CD8-positive, alpha-beta memory T cell (primary cell): ENCODE results near the gene SLC9A4. TPM values are rescaled to one million over a fixed set of nuclear protein-coding genes. Genes with fewer than 3 reads are reported as not detected.
"Not testable (repeated sequence)": the region's sequence is repeated elsewhere in the genome, so short reads cannot be mapped to it uniquely, and the experiment has no call there.

ENCODE experiments used
- CTCF ChIA-PET: fragments of 350-600 bp; sonication (Branson Sonifier 250); formaldehyde crosslinking; loops from one replicate; lab custom pipeline; 2021; ENCODE audit warnings: antibody characterized with exemption; lab: Charles Lee
- POLR2A ChIA-PET: fragments of 350-600 bp; sonication (Branson Sonifier 250); formaldehyde crosslinking; loops from one replicate; lab custom pipeline; 2021; ENCODE audit warnings: antibody characterized with exemption; lab: Charles Lee
- DNase-seq, 5 donors: peaks; one replicate each; pipeline versions ENCODE4 v3.0.0 to v3.0.0-alpha.2; 2020 to 2022; ENCODE audit warnings: mixed read lengths in 1 of 5
- H3K27ac ChIP-seq: one replicate; pipeline ENCODE4 v1.7.0; 2013; ENCODE audit warnings: low read depth, mild to moderate bottlenecking, low read length, moderate library complexity
- H3K27me3 ChIP-seq: 2 replicates; pipeline ENCODE4 v1.7.0; 2013; ENCODE audit warnings: low read length, mild to moderate bottlenecking; ENCODE audit not compliant: insufficient read depth, poor library complexity, severe bottlenecking
- H3K36me3 ChIP-seq: 2 replicates; pipeline ENCODE4 v1.7.0; 2013; ENCODE audit warnings: mild to moderate bottlenecking, low read length, moderate library complexity; ENCODE audit not compliant: insufficient read depth
- H3K4me1 ChIP-seq: 2 replicates; pipeline ENCODE4 v1.7.0; 2013; ENCODE audit warnings: mild to moderate bottlenecking, low read length, moderate library complexity; ENCODE audit not compliant: insufficient read depth
- H3K4me3 ChIP-seq: 2 replicates; pipeline ENCODE4 v1.7.0; 2013; ENCODE audit warnings: mild to moderate bottlenecking, low read length
- H3K9me3 ChIP-seq: 2 replicates; pipeline ENCODE4 v1.7.0; 2013; ENCODE audit warnings: mild to moderate bottlenecking, low read length
- H3K27ac Mint-ChIP-seq, 8 donors: one replicate each; pipeline ENCODE4 v1.8.0; 2020 to 2021; ENCODE audit warnings: mixed read lengths in 8 of 8, mild to moderate bottlenecking in 6 of 8, inconsistent platforms in 3 of 8, moderate library complexity in 3 of 8
- H3K27me3 Mint-ChIP-seq, 2 donors: one replicate each; pipeline ENCODE4 v1.8.0; 2020 to 2021; ENCODE audit warnings: mixed read lengths in 2 of 2, mild to moderate bottlenecking in 1 of 2, moderate library complexity in 1 of 2
- H3K36me3 Mint-ChIP-seq, 3 donors: one replicate each; pipeline ENCODE4 v1.8.0; 2020 to 2021; ENCODE audit warnings: mixed read lengths in 3 of 3, inconsistent platforms in 1 of 3, mild to moderate bottlenecking in 1 of 3
- H3K4me1 Mint-ChIP-seq, 3 donors: one replicate each; pipeline ENCODE4 v1.8.0; 2020 to 2021; ENCODE audit warnings: mixed read lengths in 3 of 3, inconsistent platforms in 1 of 3, mild to moderate bottlenecking in 1 of 3
- H3K4me3 Mint-ChIP-seq, 7 donors: one replicate each; pipeline ENCODE4 v1.8.0; 2020 to 2021; ENCODE audit warnings: mixed read lengths in 7 of 7, mild to moderate bottlenecking in 6 of 7, moderate library complexity in 4 of 7, inconsistent platforms in 2 of 7
- H3K9me3 Mint-ChIP-seq, 5 donors: one replicate each; pipeline ENCODE4 v1.8.0; 2020 to 2022; ENCODE audit warnings: mixed read lengths in 5 of 5, mild to moderate bottlenecking in 3 of 5, moderate library complexity in 2 of 5, inconsistent platforms in 1 of 5
- polyA plus RNA-seq: library from polyadenylated mRNA; unstranded; fragments of 300-500 nt; fragmentation: Illumina TruSeq; gene quantifications from one replicate; pipeline ENCODE4 v1.2.3, GENCODE V29; 2021
- total RNA-seq, 2 experiments: library from RNA; stranded (reverse); gene quantifications; one replicate each; pipeline ENCODE4 v1.2.3, GENCODE V29; 2021

The SLC9A4 gene
- total and polyA plus RNA-seq, 3 experiments from 2014 or later = not detected

DNA sequence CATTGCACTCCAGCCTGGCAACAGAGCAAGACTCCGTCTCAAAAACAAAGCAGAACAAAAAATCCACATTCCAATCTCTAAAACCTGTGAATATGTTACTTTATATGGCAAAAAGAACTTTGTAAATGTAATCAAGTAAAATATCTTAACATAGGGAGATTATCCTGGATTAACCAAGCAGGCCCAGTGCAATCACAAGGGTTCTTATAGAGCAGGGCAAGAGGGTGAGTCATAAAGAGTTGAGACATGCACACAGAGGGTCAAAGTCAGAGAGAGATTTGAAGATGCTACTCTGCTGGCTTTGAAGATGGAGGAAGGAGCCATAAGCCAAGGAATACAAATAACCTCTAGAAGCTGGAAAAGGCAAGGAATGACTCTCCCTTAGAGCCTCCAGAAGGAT lies 85.4 kb downstream of the SLC9A4 start:
- Mint-ChIP-seq H3K27me3 (peaks cover 1 to 4% of the 10 kb centered on the region in 2 donors), H3K9me3 (no peaks in the 10 kb centered on the region), H3K4me1 (peaks cover 0 to 3% (median 0%) of the 10 kb centered on the region in 3 donors), H3K4me3 (no peak overlapping the region), H3K27ac (no peak overlapping the region), H3K36me3 (peaks cover 0 to 8% (median 0%) of the 10 kb centered on the region in 3 donors)
- Histone ChIP-seq H3K4me1 (no peaks in the 10 kb centered on the region), H3K9me3 (no peaks in the 10 kb centered on the region), H3K27ac (no peak overlapping the region), H3K36me3 (no peaks in the 10 kb centered on the region), H3K27me3 (no peaks in the 10 kb centered on the region), H3K4me3 (no peak overlapping the region)
- ChIA-PET CTCF (no interaction called here), POLR2A (no interaction called here)
- DNase-seq = no peak

DNA sequence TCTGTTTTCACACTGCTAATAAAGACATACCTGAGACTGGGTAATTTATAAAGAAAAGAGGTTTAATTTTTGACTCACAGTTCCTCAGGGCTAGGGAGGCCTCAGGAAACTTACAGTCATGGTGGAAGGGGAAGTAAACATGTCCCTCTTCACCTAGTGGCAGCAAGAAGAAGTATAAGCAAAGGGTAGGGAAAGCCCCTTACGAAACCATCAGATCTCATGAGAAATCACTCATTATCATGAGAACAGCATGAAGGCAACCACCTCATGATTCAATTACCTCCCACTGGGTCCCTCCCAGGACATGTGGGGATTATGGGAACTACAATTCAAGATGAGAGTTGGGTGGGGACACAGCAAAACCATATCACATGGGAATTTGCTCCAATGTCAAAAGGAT lies 89.5 kb downstream of the SLC9A4 start:
- H3K9me3 ChIP-seq, CTCF ChIA-PET, POLR2A ChIA-PET, H3K4me1 ChIP-seq, DNase-seq, H3K27me3 ChIP-seq, H3K4me1 Mint-ChIP-seq, H3K36me3 Mint-ChIP-seq, H3K4me3 ChIP-seq, H3K27ac Mint-ChIP-seq, H3K36me3 ChIP-seq, H3K9me3 Mint-ChIP-seq, H3K4me3 Mint-ChIP-seq, H3K27ac ChIP-seq: not testable (repeated sequence)
- H3K27me3 Mint-ChIP-seq = peaks cover 1 to 11% of the 10 kb centered on the region in 2 donors

DNA sequence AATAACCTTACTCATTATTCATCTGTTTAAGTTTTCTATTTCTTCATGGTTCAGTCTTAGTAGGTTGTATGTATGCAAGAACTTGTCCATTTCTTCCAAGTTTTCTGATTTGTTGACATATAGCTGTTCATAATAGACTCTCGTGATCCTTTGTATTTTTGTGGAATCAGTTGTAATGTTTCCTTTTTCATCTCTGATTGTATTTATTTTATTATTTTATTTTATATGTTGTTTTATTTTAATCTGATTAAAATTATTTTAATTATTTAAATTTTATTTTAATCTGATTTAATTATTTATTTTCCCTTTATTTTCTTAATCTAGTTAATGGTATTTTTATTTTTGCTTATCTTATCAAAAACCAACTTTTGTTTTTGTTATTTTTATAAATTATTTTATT lies 102.9 kb downstream of the SLC9A4 start:
- CTCF ChIA-PET = no interaction called here
- H3K27ac Mint-ChIP-seq = no peak overlapping the region
- no peak for DNase-seq
- no peak overlapping the region for H3K4me3 Mint-ChIP-seq
- H3K36me3 ChIP-seq = no peaks in the 10 kb centered on the region
- no peaks in the 10 kb centered on the region for H3K4me1 ChIP-seq
- H3K36me3 Mint-ChIP-seq = peaks cover 0 to 10% (median 1%) of the 10 kb centered on the region in 3 donors
- H3K27ac ChIP-seq = no peak overlapping the region
- H3K9me3 Mint-ChIP-seq = peaks cover 20 to 26% (median 23%) of the 10 kb centered on the region in 5 donors
- H3K27me3 Mint-ChIP-seq = peaks cover 6 to 20% of the 10 kb centered on the region in 2 donors
- POLR2A ChIA-PET = no interaction called here
- H3K4me1 Mint-ChIP-seq = no peaks in the 10 kb centered on the region
- no peaks in the 10 kb centered on the region for H3K27me3 ChIP-seq
- no peak overlapping the region for H3K4me3 ChIP-seq
- H3K9me3 ChIP-seq = no peaks in the 10 kb centered on the region

DNA sequence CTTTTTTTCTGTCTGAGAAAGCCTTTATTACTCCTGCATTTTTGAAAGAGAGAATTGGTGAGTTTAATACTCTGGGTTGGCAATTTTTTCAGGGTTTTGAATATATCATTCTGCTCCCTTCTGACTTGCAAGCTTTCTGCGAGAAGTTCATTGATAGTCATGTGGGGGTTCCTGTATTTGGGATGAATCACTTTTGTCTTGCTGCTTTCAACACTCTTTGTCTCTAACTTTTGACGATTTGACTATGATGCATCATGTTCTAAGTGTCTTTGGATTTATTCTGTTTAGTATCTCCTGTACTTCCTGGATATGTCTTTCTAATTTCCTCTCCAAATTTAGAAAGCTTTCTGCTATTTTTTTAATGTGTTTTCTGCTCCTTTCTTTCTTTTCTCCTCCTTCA lies 105.3 kb downstream of the SLC9A4 start:
- Histone ChIP-seq H3K36me3 (no peaks in the 10 kb centered on the region), H3K27ac (no peak overlapping the region), H3K9me3 (no peaks in the 10 kb centered on the region), H3K4me3 (no peak overlapping the region), H3K4me1 (no peaks in the 10 kb centered on the region), H3K27me3 (no peaks in the 10 kb centered on the region)
- peaks cover 0 to 9% (median 4%) of the 10 kb centered on the region in 3 donors for H3K4me1 Mint-ChIP-seq
- H3K36me3 Mint-ChIP-seq = peaks cover 0 to 21% (median 1%) of the 10 kb centered on the region in 3 donors
- H3K27ac Mint-ChIP-seq = no peak overlapping the region
- H3K9me3 Mint-ChIP-seq = peaks cover 18 to 29% (median 21%) of the 10 kb centered on the region in 5 donors
- H3K4me3 Mint-ChIP-seq = no peak overlapping the region
- peaks cover 6 to 29% of the 10 kb centered on the region in 2 donors for H3K27me3 Mint-ChIP-seq
- ChIA-PET CTCF (no interaction called here), POLR2A (no interaction called here)
- DNase-seq = no peak

DNA sequence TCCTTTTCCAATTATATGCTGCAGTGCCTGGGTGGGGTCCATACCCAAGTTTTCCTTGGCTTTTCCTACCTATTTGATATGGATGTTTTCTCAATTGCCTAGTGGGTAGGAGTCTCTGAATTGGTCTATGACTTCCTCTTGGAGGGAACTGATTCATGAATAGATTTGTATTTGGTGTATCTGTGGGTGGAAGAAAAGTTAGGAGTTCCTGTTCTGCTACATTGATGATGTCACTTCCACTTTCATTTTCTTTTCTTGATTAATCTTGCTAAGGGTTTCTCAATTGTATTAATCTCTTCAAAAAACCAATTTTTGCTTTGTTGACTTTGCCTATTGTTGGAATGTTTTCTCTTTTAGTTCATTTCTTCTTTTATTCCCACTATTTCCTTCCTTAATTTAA lies 108.9 kb downstream of the SLC9A4 start:
- DNase-seq = no peak
- Mint-ChIP-seq H3K36me3 (peaks cover 0 to 15% (median 1%) of the 10 kb centered on the region in 3 donors), H3K27me3 (peaks cover 3 to 40% of the 10 kb centered on the region in 2 donors), H3K27ac (peak overlapping the region in 1 of 8 donors; percentile 47), H3K4me1 (peaks cover 0 to 9% (median 4%) of the 10 kb centered on the region in 3 donors), H3K9me3 (peaks cover 0 to 19% (median 13%) of the 10 kb centered on the region in 5 donors), H3K4me3 (peak overlapping the region in 3 of 7 donors; percentile 8 to 32 (median 31))
- H3K27me3 ChIP-seq = no peaks in the 10 kb centered on the region
- H3K4me1 ChIP-seq = no peaks in the 10 kb centered on the region
- no peak overlapping the region for H3K27ac ChIP-seq
- POLR2A ChIA-PET = no interaction called here
- no peaks in the 10 kb centered on the region for H3K36me3 ChIP-seq
- H3K4me3 ChIP-seq = no peak overlapping the region
- CTCF ChIA-PET = no interaction called here
- H3K9me3 ChIP-seq = no peaks in the 10 kb centered on the region

DNA sequence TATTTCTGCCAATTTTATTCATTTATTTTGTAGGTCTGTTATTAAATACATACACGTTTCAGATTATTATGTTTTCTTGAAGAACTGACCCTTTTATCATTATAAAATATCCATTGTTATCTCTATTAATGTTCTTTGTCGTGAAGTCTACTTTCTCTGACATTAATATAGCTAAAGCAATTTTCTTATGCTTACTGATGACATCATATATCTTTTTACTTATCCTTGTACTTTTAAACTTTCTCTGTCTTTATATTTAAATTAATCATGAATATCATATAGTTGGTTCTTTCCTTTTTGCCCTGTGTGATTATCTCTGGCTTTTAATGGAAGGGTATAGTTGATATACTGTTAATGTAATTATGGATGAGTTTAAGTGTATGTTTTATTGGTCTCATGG lies 109.8 kb downstream of the SLC9A4 start:
- ChIA-PET POLR2A (no interaction called here), CTCF (no interaction called here)
- Histone ChIP-seq H3K36me3 (no peaks in the 10 kb centered on the region), H3K27me3 (no peaks in the 10 kb centered on the region), H3K4me3 (no peak overlapping the region), H3K27ac (no peak overlapping the region), H3K4me1 (no peaks in the 10 kb centered on the region), H3K9me3 (no peaks in the 10 kb centered on the region)
- Mint-ChIP-seq H3K27ac (no peak overlapping the region), H3K9me3 (peaks cover 0 to 17% (median 10%) of the 10 kb centered on the region in 5 donors), H3K4me1 (peaks cover 0 to 9% (median 4%) of the 10 kb centered on the region in 3 donors), H3K36me3 (peaks cover 0 to 18% (median 1%) of the 10 kb centered on the region in 3 donors), H3K4me3 (no peak overlapping the region), H3K27me3 (peaks cover 3 to 31% of the 10 kb centered on the region in 2 donors)
- DNase-seq = no peak

Other genes starting within 250 kb of the SLC9A4 start
- under 1 TPM; 0.22 to 0.35 TPM for gene IL1RL1, start 161.7 kb upstream of the SLC9A4 start, total RNA-seq
- 0.14 TPM for gene IL1RL1, start 161.7 kb upstream of the SLC9A4 start, polyA plus RNA-seq
- 10 to 100 TPM; 17.6 to 17.9 TPM for gene IL18R1, start 117.4 kb upstream of the SLC9A4 start, total RNA-seq
- gene IL18R1, start 117.4 kb upstream of the SLC9A4 start, polyA plus RNA-seq = 20.6 TPM
- gene IL18RAP, start 50.1 kb upstream of the SLC9A4 start, total RNA-seq = 1 to 10 TPM; 4.1 to 4.9 TPM
- gene IL18RAP, start 50.1 kb upstream of the SLC9A4 start, polyA plus RNA-seq = 14.2 TPM
- gene SLC9A2, start 146.3 kb downstream of the SLC9A4 start, total RNA-seq = not detected
- gene SLC9A2, start 146.3 kb downstream of the SLC9A4 start, polyA plus RNA-seq = not detected